ENCODE results near the gene HAPLN3. TPM values are rescaled to one million over a fixed set of nuclear protein-coding genes. Genes with fewer than 3 reads are reported as not detected.
A peak's percentile ranks its signal among the peaks of the same experiment; 100 is the strongest.

The HAPLN3 gene
- total RNA-seq, 1 donor from 2014 or later, result 77.0 TPM

- DNase-seq, result no peak
- intact Hi-C loops (cut with micrococcal nuclease), result loop anchor here (1.0 to 10.0 kb wide), 2 partner anchors 430 to 438 kb away; partner anchors contain the start of genes MRPL46, MRPS11 and POLG
- Mint-ChIP-seq H3K4me1 (peaks cover 31% of the 10 kb centered on the region), H3K36me3 (ENCODE audit: low read depth) (peaks cover 6% of the 10 kb centered on the region), H3K27ac (no peak overlapping the region), H3K4me3 (no peak overlapping the region), H3K27me3 (no peaks in the 10 kb centered on the region), H3K9me3 (no peaks in the 10 kb centered on the region)
Observed at GRCh38 chr15:88897142-88897455, 1.8 kb upstream of the HAPLN3 start.

- Mint-ChIP-seq H3K36me3 (ENCODE audit: low read depth) (peaks cover 6% of the 10 kb centered on the region), H3K9me3 (no peaks in the 10 kb centered on the region), H3K4me3 (peak overlapping the region; percentile 13), H3K27me3 (no peaks in the 10 kb centered on the region), H3K4me1 (peaks cover 29% of the 10 kb centered on the region), H3K27ac (no peak overlapping the region)
- intact Hi-C loops (cut with micrococcal nuclease), result loop anchor here (1.0 to 10.0 kb wide), 2 partner anchors 429 to 438 kb away; partner anchors contain the start of genes MRPL46, MRPS11 and POLG
- DNase-seq, result no peak
Observed at GRCh38 chr15:88896333-88897033, 1.1 kb upstream of the HAPLN3 start.

- Mint-ChIP-seq H3K27me3 (no peaks in the 10 kb centered on the region), H3K36me3 (ENCODE audit: low read depth) (peaks cover 18% of the 10 kb centered on the region), H3K4me3 (peak overlapping the region; percentile 85), H3K27ac (peak overlapping the region; percentile 52), H3K9me3 (no peaks in the 10 kb centered on the region), H3K4me1 (peaks cover 31% of the 10 kb centered on the region)
- DNase-seq, result peak; percentile 95
- intact Hi-C loops (cut with micrococcal nuclease), result loop anchor here (1.0 to 10.0 kb wide), 5 partner anchors 10 to 440 kb away; partner anchors contain the start of genes MFGE8 and POLG
Observed at GRCh38 chr15:88894348-88894818, 961 bp downstream of the HAPLN3 start.

GRCh38 chr15:88891540-88892254 is 3.6 kb downstream of the HAPLN3 start:
- no peaks in the 10 kb centered on the region for H3K9me3 Mint-ChIP-seq
- no peak overlapping the region for H3K27ac Mint-ChIP-seq
- intact Hi-C loops (cut with micrococcal nuclease), result loop anchor here (10.0 kb wide), 1 partner anchor 443 kb away; the partner anchor contains the start of gene POLG
- peaks cover 26% of the 10 kb centered on the region for H3K36me3 Mint-ChIP-seq (ENCODE audit: low read depth)
- peaks cover 21% of the 10 kb centered on the region for H3K4me1 Mint-ChIP-seq
- DNase-seq, result no peak
- H3K4me3 Mint-ChIP-seq, result no peak overlapping the region
- no peaks in the 10 kb centered on the region for H3K27me3 Mint-ChIP-seq

GRCh38 chr15:88890495-88890894 is 4.8 kb downstream of the HAPLN3 start:
- H3K36me3 Mint-ChIP-seq (ENCODE audit: low read depth), result peaks cover 28% of the 10 kb centered on the region
- intact Hi-C loops (cut with micrococcal nuclease), result loop anchor here (10.0 kb wide), 1 partner anchor 444 kb away; the partner anchor contains the start of gene POLG
- peaks cover 15% of the 10 kb centered on the region for H3K4me1 Mint-ChIP-seq
- H3K4me3 Mint-ChIP-seq, result no peak overlapping the region
- no peak overlapping the region for H3K27ac Mint-ChIP-seq
- DNase-seq, result no peak
- H3K9me3 Mint-ChIP-seq, result no peaks in the 10 kb centered on the region
- H3K27me3 Mint-ChIP-seq, result no peaks in the 10 kb centered on the region

GRCh38 chr15:88888719-88889118 is 6.6 kb downstream of the HAPLN3 start:
- Mint-ChIP-seq H3K27me3 (no peaks in the 10 kb centered on the region), H3K9me3 (no peaks in the 10 kb centered on the region), H3K27ac (no peak overlapping the region), H3K4me3 (no peak overlapping the region), H3K4me1 (peaks cover 7% of the 10 kb centered on the region), H3K36me3 (ENCODE audit: low read depth) (peaks cover 38% of the 10 kb centered on the region)
- DNase-seq, result no peak
- intact Hi-C loops (cut with micrococcal nuclease), result no loop called here

- intact Hi-C loops (cut with micrococcal nuclease), result no loop called here
- peaks cover 38% of the 10 kb centered on the region for H3K36me3 Mint-ChIP-seq (ENCODE audit: low read depth)
- no peaks in the 10 kb centered on the region for H3K27me3 Mint-ChIP-seq
- peaks cover 2% of the 10 kb centered on the region for H3K4me1 Mint-ChIP-seq
- DNase-seq, result no peak
- H3K9me3 Mint-ChIP-seq, result no peaks in the 10 kb centered on the region
- no peak overlapping the region for H3K27ac Mint-ChIP-seq
- no peak overlapping the region for H3K4me3 Mint-ChIP-seq
Observed at GRCh38 chr15:88887068-88887580, 8.2 kb downstream of the HAPLN3 start.

- H3K36me3 Mint-ChIP-seq (ENCODE audit: low read depth), result peaks cover 41% of the 10 kb centered on the region
- no peaks in the 10 kb centered on the region for H3K27me3 Mint-ChIP-seq
- no peaks in the 10 kb centered on the region for H3K4me1 Mint-ChIP-seq
- H3K27ac Mint-ChIP-seq, result no peak overlapping the region
- intact Hi-C loops (cut with micrococcal nuclease), result no loop called here
- no peaks in the 10 kb centered on the region for H3K9me3 Mint-ChIP-seq
- no peak overlapping the region for H3K4me3 Mint-ChIP-seq
- no peak for DNase-seq
Observed at GRCh38 chr15:88882785-88883184, 12.6 kb downstream of the HAPLN3 start.

- H3K27ac Mint-ChIP-seq, result no peak overlapping the region
- DNase-seq, result no peak
- intact Hi-C loops (cut with micrococcal nuclease), result no loop called here
- no peaks in the 10 kb centered on the region for H3K27me3 Mint-ChIP-seq
- no peaks in the 10 kb centered on the region for H3K9me3 Mint-ChIP-seq
- peaks cover 35% of the 10 kb centered on the region for H3K36me3 Mint-ChIP-seq (ENCODE audit: low read depth)
- H3K4me3 Mint-ChIP-seq, result no peak overlapping the region
- H3K4me1 Mint-ChIP-seq, result no peaks in the 10 kb centered on the region
Observed at GRCh38 chr15:88881775-88882174, 13.6 kb downstream of the HAPLN3 start.

GRCh38 chr15:88880944-88881740 is 14.2 kb downstream of the HAPLN3 start:
- Mint-ChIP-seq H3K9me3 (no peaks in the 10 kb centered on the region), H3K36me3 (ENCODE audit: low read depth) (peaks cover 39% of the 10 kb centered on the region), H3K27me3 (no peaks in the 10 kb centered on the region), H3K4me3 (no peak overlapping the region), H3K27ac (no peak overlapping the region), H3K4me1 (no peaks in the 10 kb centered on the region)
- intact Hi-C loops (cut with micrococcal nuclease), result no loop called here
- DNase-seq, result no peak

GRCh38 chr15:88878720-88879184 is 16.6 kb downstream of the HAPLN3 start:
- no peaks in the 10 kb centered on the region for H3K27me3 Mint-ChIP-seq
- H3K4me1 Mint-ChIP-seq, result no peaks in the 10 kb centered on the region
- H3K36me3 Mint-ChIP-seq (ENCODE audit: low read depth), result peaks cover 33% of the 10 kb centered on the region
- H3K27ac Mint-ChIP-seq, result no peak overlapping the region
- no peaks in the 10 kb centered on the region for H3K9me3 Mint-ChIP-seq
- H3K4me3 Mint-ChIP-seq, result no peak overlapping the region
- DNase-seq, result peak; percentile 79
- intact Hi-C loops (cut with micrococcal nuclease), result no loop called here

- Mint-ChIP-seq H3K4me1 (no peaks in the 10 kb centered on the region), H3K27ac (no peak overlapping the region), H3K27me3 (no peaks in the 10 kb centered on the region), H3K4me3 (no peak overlapping the region), H3K9me3 (no peaks in the 10 kb centered on the region), H3K36me3 (ENCODE audit: low read depth) (peaks cover 27% of the 10 kb centered on the region)
- no peak for DNase-seq
- intact Hi-C loops (cut with micrococcal nuclease), result no loop called here
Observed at GRCh38 chr15:88877906-88878305, 17.4 kb downstream of the HAPLN3 start.

- Mint-ChIP-seq H3K27me3 (no peaks in the 10 kb centered on the region), H3K27ac (no peak overlapping the region), H3K4me1 (no peaks in the 10 kb centered on the region), H3K4me3 (no peak overlapping the region), H3K9me3 (no peaks in the 10 kb centered on the region), H3K36me3 (ENCODE audit: low read depth) (peaks cover 27% of the 10 kb centered on the region)
- DNase-seq, result no peak
- intact Hi-C loops (cut with micrococcal nuclease), result no loop called here
Observed at GRCh38 chr15:88877415-88877814, 17.9 kb downstream of the HAPLN3 start.

Measured in activated CD4-positive, alpha-beta T cell treated with anti-CD3 and anti-CD28 coated beads, Interleukin-2, amount 10 ng/mL, durations not matched to agents 24 days and 14 days (primary cell).